Parathyroid adenoma (tissue), 2 donors: ENCODE measurements around the gene CERS2.

ENCODE experiments used
- H2AFZ ChIP-seq: fragments of 300-600 bp; sonication (generic); one replicate; pipeline ENCODE4 v1.7.0; 2017; ENCODE audit warnings: antibody characterized with exemption, mild to moderate bottlenecking
- H3K27ac ChIP-seq: fragments of 300-600 bp; sonication (generic); one replicate; pipeline ENCODE4 v1.7.0; 2017
- H3K27me3 ChIP-seq: fragments of 300-600 bp; sonication (generic); one replicate; pipeline ENCODE4 v1.7.0; 2017; ENCODE audit warnings: low read length; ENCODE audit not compliant: control insufficient read depth, insufficient read depth
- H3K36me3 ChIP-seq: fragments of 300-600 bp; sonication (generic); one replicate; pipeline ENCODE4 v1.7.0; 2017; ENCODE audit warnings: low read length; ENCODE audit not compliant: control insufficient read depth, insufficient read depth
- H3K4me1 ChIP-seq: fragments of 300-600 bp; sonication (generic); one replicate; pipeline ENCODE4 v1.7.0; 2017; ENCODE audit warnings: control low read depth
- H3K4me2 ChIP-seq: fragments of 300-600 bp; sonication (generic); one replicate; pipeline ENCODE4 v1.7.0; 2017; ENCODE audit warnings: low read length
- H3K4me3 ChIP-seq: fragments of 300-600 bp; sonication (generic); one replicate; pipeline ENCODE4 v1.7.0; 2017; ENCODE audit warnings: low read depth, low read length
- H3K79me2 ChIP-seq: fragments of 300-600 bp; sonication (generic); one replicate; pipeline ENCODE4 v1.7.0; 2017; ENCODE audit warnings: control low read depth
- H3K9ac ChIP-seq: fragments of 300-600 bp; sonication (generic); one replicate; pipeline ENCODE4 v1.7.0; 2017; ENCODE audit warnings: mild to moderate bottlenecking
- H3K9me3 ChIP-seq: fragments of 300-600 bp; sonication (generic); one replicate; pipeline ENCODE4 v1.7.0; 2017; ENCODE audit warnings: low read length; ENCODE audit not compliant: control insufficient read depth
- CTCF ChIP-seq: fragments of 300-600 bp; sonication (generic); IDR thresholded peaks from one replicate; pipeline ENCODE4 v1.7.0; 2017; ENCODE audit warnings: antibody characterized with exemption, mild to moderate bottlenecking
- donor health status: primary hyperparathyroidism.

CERS2 gene

GRCh38 chr1:150976401-150976821, 1.8 kb upstream of the CERS2 start:
- Histone ChIP-seq H3K4me2 (no peak overlapping the region), H3K4me1 (peaks cover 31% of the 10 kb centered on the region), H3K9me3 (no peaks in the 10 kb centered on the region), H3K27ac (peak overlapping the region; percentile 71), H3K36me3 (no peaks in the 10 kb centered on the region), H3K79me2 (peaks cover 10% of the 10 kb centered on the region), H3K4me3 (no peak overlapping the region), H3K27me3 (no peaks in the 10 kb centered on the region), H2AFZ (no peak overlapping the region), H3K9ac (no peak overlapping the region)
- no peak for TF ChIP-seq CTCF

DNA sequence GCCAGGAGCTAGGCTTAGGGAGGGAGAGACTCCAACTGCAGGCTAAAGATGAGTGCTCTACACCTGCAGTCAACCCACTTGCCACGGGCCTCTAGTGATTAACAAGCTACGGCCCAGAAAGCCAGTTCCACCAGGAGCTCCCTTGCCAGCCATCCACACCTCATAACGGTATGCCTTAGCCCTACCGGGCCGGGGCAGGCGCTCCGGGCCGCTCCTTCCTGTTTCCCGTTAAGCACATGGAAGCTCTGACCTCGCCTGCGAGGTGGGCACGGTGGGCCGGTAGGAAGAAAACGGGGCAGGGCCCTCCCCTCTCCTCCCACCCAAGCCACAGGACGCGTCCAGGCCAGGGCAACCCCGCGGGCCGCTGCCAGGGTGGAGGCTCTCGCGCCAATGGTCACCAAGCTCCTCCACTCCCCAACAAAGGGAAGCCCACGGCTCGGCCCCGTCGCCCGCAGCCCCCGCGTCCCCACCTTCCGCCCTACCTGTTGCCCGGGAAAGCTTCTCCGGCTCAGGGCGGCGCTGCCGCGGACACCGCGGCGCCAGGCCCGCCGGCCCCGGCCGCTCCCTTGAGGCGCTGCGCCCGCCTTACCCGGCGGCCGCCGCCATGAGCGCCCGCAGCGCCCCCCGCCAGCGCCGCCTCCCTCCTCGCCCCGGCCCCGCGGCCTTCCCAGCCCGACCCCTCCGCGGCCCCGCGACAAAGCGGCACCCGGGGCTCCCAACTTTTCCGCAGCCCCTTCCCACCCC, 627 bp downstream of the CERS2 start:
- TF ChIP-seq CTCF: no peak
- Histone ChIP-seq H3K4me1 (peaks cover 25% of the 10 kb centered on the region), H3K27ac (peak overlapping the region; percentile 66), H3K9ac (no peak overlapping the region), H2AFZ (peak overlapping the region; percentile 73), H3K4me2 (peak overlapping the region; percentile 89), H3K9me3 (no peaks in the 10 kb centered on the region), H3K36me3 (no peaks in the 10 kb centered on the region), H3K27me3 (no peaks in the 10 kb centered on the region), H3K4me3 (peak overlapping the region; percentile 79), H3K79me2 (peaks cover 13% of the 10 kb centered on the region)

DNA sequence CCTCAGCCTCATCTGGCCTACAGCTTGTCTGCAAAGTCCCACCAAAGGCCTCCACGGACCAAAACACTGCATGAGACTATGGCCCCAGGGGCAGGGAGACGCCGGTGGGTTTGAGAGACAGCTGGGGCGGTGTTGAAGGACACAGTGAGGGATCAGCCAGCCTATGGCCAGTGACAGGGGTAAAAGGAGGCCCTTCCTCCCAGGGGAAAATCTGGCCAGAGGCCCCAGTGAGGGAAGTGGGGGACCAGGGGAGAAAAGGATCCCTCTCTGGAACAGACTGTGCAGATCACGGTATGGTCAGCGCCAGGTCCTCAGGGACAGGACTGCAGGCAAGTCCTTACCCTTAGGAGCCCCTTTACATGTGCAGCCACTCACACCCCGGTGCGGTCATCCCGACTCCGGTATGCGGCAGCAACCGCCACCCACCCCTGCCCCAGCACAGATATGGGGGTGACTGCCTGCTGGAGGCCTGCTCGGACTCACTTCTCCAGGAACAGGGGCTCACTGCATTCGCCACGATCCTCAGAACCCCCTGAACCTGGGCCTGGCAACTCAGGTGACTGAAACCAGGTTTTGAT, 1.3 kb downstream of the CERS2 start:
- no peaks in the 10 kb centered on the region for H3K27me3 ChIP-seq
- peak overlapping the region; percentile 89 for H3K4me2 ChIP-seq
- H3K36me3 ChIP-seq: no peaks in the 10 kb centered on the region
- H3K27ac ChIP-seq: peak overlapping the region; percentile 66
- H3K4me1 ChIP-seq: peaks cover 25% of the 10 kb centered on the region
- H3K9me3 ChIP-seq: no peaks in the 10 kb centered on the region
- H3K79me2 ChIP-seq: peaks cover 13% of the 10 kb centered on the region
- no peak overlapping the region for H3K9ac ChIP-seq
- no peak for TF ChIP-seq CTCF
- no peak overlapping the region for H2AFZ ChIP-seq
- H3K4me3 ChIP-seq: peak overlapping the region; percentile 79

DNA sequence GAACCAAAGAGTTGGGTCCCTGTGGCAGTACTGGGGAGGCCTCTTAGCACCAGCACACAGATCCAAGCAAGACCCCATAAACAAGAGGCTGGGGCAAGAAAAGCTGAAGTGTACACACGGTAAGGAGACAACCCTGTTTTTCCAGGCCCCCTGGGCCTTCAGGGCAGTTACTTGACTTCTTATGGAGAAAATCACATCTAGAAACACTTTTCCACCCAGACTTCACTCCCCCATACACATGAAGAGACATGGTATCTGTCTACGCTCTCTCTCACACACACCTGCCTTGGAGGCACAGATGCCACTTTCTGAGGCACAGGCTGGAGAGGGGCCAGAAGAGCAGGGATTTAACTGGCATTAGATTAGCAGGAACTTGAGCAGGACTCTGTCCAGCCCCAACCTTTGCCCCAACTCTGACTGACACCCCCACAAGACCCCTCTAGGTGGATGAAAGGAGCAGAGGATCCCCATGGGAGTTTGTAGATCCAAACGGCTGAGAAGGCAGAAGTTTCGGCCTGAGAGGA, 2.2 kb downstream of the CERS2 start:
- H3K27ac ChIP-seq: peak overlapping the region; percentile 72
- H3K27me3 ChIP-seq: no peaks in the 10 kb centered on the region
- H3K4me3 ChIP-seq: peak overlapping the region; percentile 79
- no peak for TF ChIP-seq CTCF
- peaks cover 24% of the 10 kb centered on the region for H3K4me1 ChIP-seq
- no peaks in the 10 kb centered on the region for H3K36me3 ChIP-seq
- H3K4me2 ChIP-seq: peak overlapping the region; percentile 89
- H3K9me3 ChIP-seq: no peaks in the 10 kb centered on the region
- no peak overlapping the region for H2AFZ ChIP-seq
- H3K79me2 ChIP-seq: peaks cover 13% of the 10 kb centered on the region
- H3K9ac ChIP-seq: no peak overlapping the region
